MM.1S (cell line): ENCODE data around the gene KLHL8.

ENCODE experiments used
- DNase-seq: peaks from one replicate; pipeline ENCODE4 v3.0.0-alpha.2; 2015
- H2AFZ ChIP-seq: fragments of 300-600 bp; sonication (generic); 2 replicates; pipeline ENCODE4 v1.6.0; 2016; ENCODE audit warnings: antibody characterized with exemption, low read length
- H3F3A ChIP-seq: fragments of 300-600 bp; sonication (generic); 2 replicates; pipeline ENCODE4 v1.6.1; 2016; ENCODE audit warnings: mild to moderate bottlenecking, antibody characterized with exemption, low read length, moderate library complexity, mixed read lengths; ENCODE audit not compliant: insufficient read depth
- H3K27ac ChIP-seq: fragments of 300-600 bp; sonication (generic); 2 replicates; pipeline ENCODE4 v1.5.1; 2016; ENCODE audit warnings: mild to moderate bottlenecking, low read length
- H3K27me3 ChIP-seq: fragments of 300-600 bp; sonication (generic); replicated peaks from 2 replicates; pipeline ENCODE4 v1.6.0; 2016; ENCODE audit warnings: low read length; ENCODE audit not compliant: insufficient read depth
- H3K36me3 ChIP-seq: fragments of 300-600 bp; sonication (generic); replicated peaks from 2 replicates; pipeline ENCODE4 v1.6.1; 2016; ENCODE audit warnings: mild to moderate bottlenecking, low read length, mixed read lengths; ENCODE audit not compliant: insufficient read depth
- H3K4me1 ChIP-seq: fragments of 300-600 bp; sonication (generic); 2 replicates; pipeline ENCODE4 v1.6.1; 2016; ENCODE audit warnings: low read length, mixed read lengths
- H3K4me2 ChIP-seq: fragments of 300-600 bp; sonication (generic); 2 replicates; pipeline ENCODE4 v1.6.0; 2016; ENCODE audit warnings: low read depth, low read length
- H3K4me3 ChIP-seq: fragments of 300-600 bp; sonication (generic); 2 replicates; pipeline ENCODE4 v1.5.1; 2016; ENCODE audit warnings: low read length, mixed read lengths
- H3K79me2 ChIP-seq: fragments of 300-600 bp; sonication (generic); 2 replicates; pipeline ENCODE4 v1.6.1; 2016; ENCODE audit warnings: mixed run types, low read length, mixed read lengths
- H3K9ac ChIP-seq: fragments of 300-600 bp; sonication (generic); 2 replicates; pipeline ENCODE4 v1.6.1; 2016; ENCODE audit warnings: low read length, mixed read lengths
- H3K9me2 ChIP-seq: fragments of 300-600 bp; sonication (generic); replicated peaks from 2 replicates; pipeline ENCODE4 v1.6.1; 2016; ENCODE audit warnings: mild to moderate bottlenecking, low read length, mixed read lengths; ENCODE audit not compliant: insufficient read depth
- H3K9me3 ChIP-seq: fragments of 300-600 bp; sonication (generic); replicated peaks from 2 replicates; pipeline ENCODE4 v1.6.1; 2016; ENCODE audit warnings: mild to moderate bottlenecking, low read length, mixed read lengths; ENCODE audit not compliant: insufficient read depth
- H4K20me1 ChIP-seq: fragments of 300-600 bp; sonication (generic); 2 replicates; pipeline ENCODE4 v1.6.1; 2016; ENCODE audit warnings: mild to moderate bottlenecking, low read length, moderate library complexity, mixed read lengths; ENCODE audit not compliant: insufficient read depth
- CTCF ChIP-seq: fragments of 300-600 bp; sonication (generic); IDR thresholded peaks from 2 replicates; pipeline ENCODE4 v1.5.1; 2016; ENCODE audit warnings: antibody characterized with exemption, low read length, mixed read lengths
- EZH2 ChIP-seq: fragments of 300-600 bp; sonication (generic); optimal IDR thresholded peaks from 2 replicates; pipeline ENCODE3; 2017; ENCODE audit warnings: low read depth, mild to moderate bottlenecking, antibody characterized with exemption, low read length, mixed read lengths
- EZH2phosphoT487 ChIP-seq: fragments of 300-600 bp; sonication (generic); IDR thresholded peaks from 2 replicates; pipeline ENCODE4 v1.6.1; 2018; ENCODE audit warnings: antibody characterized with exemption, low read length

Gene KLHL8

GRCh38 chr4:87229979-87230378 lies 9.6 kb upstream of the KLHL8 start:
- no peak for DNase-seq
- Histone ChIP-seq H2AFZ (no peak overlapping the region), H3K79me2 (no peaks in the 10 kb centered on the region), H3K9me2 (no peaks in the 10 kb centered on the region), H3F3A (no peaks in the 10 kb centered on the region), H3K4me3 (no peak overlapping the region), H3K36me3 (no peaks in the 10 kb centered on the region), H3K4me2 (no peak overlapping the region), H3K9me3 (no peaks in the 10 kb centered on the region), H3K4me1 (no peaks in the 10 kb centered on the region), H3K27ac (no peak overlapping the region), H3K27me3 (no peaks in the 10 kb centered on the region), H4K20me1 (no peaks in the 10 kb centered on the region), H3K9ac (no peak overlapping the region)
- TF ChIP-seq EZH2phosphoT487, result no peak
- TF ChIP-seq CTCF, result no peak
- TF ChIP-seq EZH2, result no peak

GRCh38 chr4:87228262-87228860 lies 7.9 kb upstream of the KLHL8 start:
- no peak for TF ChIP-seq CTCF
- TF ChIP-seq EZH2, result no peak
- no peak for TF ChIP-seq EZH2phosphoT487
- no peaks in the 10 kb centered on the region for H3F3A ChIP-seq

GRCh38 chr4:87227751-87228151 lies 7.3 kb upstream of the KLHL8 start:
- H4K20me1 ChIP-seq, result no peaks in the 10 kb centered on the region
- H3K4me1 ChIP-seq, result no peaks in the 10 kb centered on the region
- H3K79me2 ChIP-seq, result no peaks in the 10 kb centered on the region
- H3K9me2 ChIP-seq, result no peaks in the 10 kb centered on the region
- no peak overlapping the region for H3K4me2 ChIP-seq
- no peaks in the 10 kb centered on the region for H3K36me3 ChIP-seq
- no peaks in the 10 kb centered on the region for H3K27me3 ChIP-seq
- H2AFZ ChIP-seq, result no peak overlapping the region
- no peak overlapping the region for H3K27ac ChIP-seq
- H3K9ac ChIP-seq, result no peak overlapping the region
- no peaks in the 10 kb centered on the region for H3K9me3 ChIP-seq
- H3F3A ChIP-seq, result no peaks in the 10 kb centered on the region
- no peak overlapping the region for H3K4me3 ChIP-seq
- TF ChIP-seq CTCF, result no peak
- no peak for TF ChIP-seq EZH2phosphoT487
- TF ChIP-seq EZH2, result no peak
- DNase-seq, result no peak

More at GRCh38 chr4:87228262-87228860, 7.9 kb upstream of the KLHL8 start:
- Histone ChIP-seq H3K4me2 (no peak overlapping the region), H3K79me2 (no peaks in the 10 kb centered on the region), H3K9ac (no peak overlapping the region), H3K9me3 (no peaks in the 10 kb centered on the region), H3K9me2 (no peaks in the 10 kb centered on the region), H4K20me1 (no peaks in the 10 kb centered on the region), H3K36me3 (no peaks in the 10 kb centered on the region), H3K4me3 (no peak overlapping the region), H3K27me3 (no peaks in the 10 kb centered on the region), H3K27ac (no peak overlapping the region), H2AFZ (no peak overlapping the region), H3K4me1 (no peaks in the 10 kb centered on the region)
- DNase-seq, result no peak
